DOHH2 (cell line): ENCODE measurements around the gene SUOX.

Experiments
- H3F3A ChIP-seq: fragments of 200-600 bp; sonication (generic), shearing (Covaris generic); 2 replicates; pipeline ENCODE4 v1.6.0; 2016; ENCODE audit warnings: antibody characterized with exemption, mild to moderate bottlenecking; ENCODE audit not compliant: control insufficient read depth, insufficient read depth
- H3K27ac ChIP-seq: fragments of 200-600 bp; sonication (generic); 2 replicates; pipeline ENCODE4 v1.5.1; 2014; ENCODE audit warnings: low read depth, mild to moderate bottlenecking, low read length, moderate library complexity
- H3K27me3 ChIP-seq: fragments of 200-600 bp; sonication (generic); 2 replicates; pipeline ENCODE4 v1.6.1; 2014; ENCODE audit warnings: mild to moderate bottlenecking, low read length, mixed read lengths; ENCODE audit not compliant: control insufficient read depth
- H3K36me3 ChIP-seq: fragments of 200-600 bp; sonication (generic); 2 replicates; pipeline ENCODE4 v1.6.1; 2014; ENCODE audit warnings: mild to moderate bottlenecking, low read length, moderate library complexity, mixed read lengths; ENCODE audit not compliant: control insufficient read depth
- H3K4me1 ChIP-seq: fragments of 200-600 bp; sonication (generic); 2 replicates; pipeline ENCODE4 v1.6.1; 2014; ENCODE audit warnings: mild to moderate bottlenecking, low read length, mixed read lengths; ENCODE audit not compliant: control insufficient read depth
- H3K4me2 ChIP-seq: fragments of 200-600 bp; sonication (generic); 2 replicates; pipeline ENCODE4 v1.6.0; 2014; ENCODE audit warnings: mild to moderate bottlenecking, low read length, moderate library complexity
- H3K4me3 ChIP-seq: fragments of 200-600 bp; sonication (generic); 2 replicates; pipeline ENCODE4 v1.5.1; 2014; ENCODE audit warnings: mild to moderate bottlenecking, low read length, mixed read lengths
- H3K79me2 ChIP-seq: fragments of 200-600 bp; sonication (generic); 2 replicates; pipeline ENCODE4 v1.6.1; 2014; ENCODE audit warnings: mild to moderate bottlenecking, low read length, mixed read lengths; ENCODE audit not compliant: control insufficient read depth
- H3K9me2 ChIP-seq: fragments of 200-600 bp; sonication (generic); replicated peaks from 2 replicates; pipeline ENCODE4 v1.6.1; 2014; ENCODE audit warnings: mild to moderate bottlenecking, low read length, mixed read lengths; ENCODE audit not compliant: control insufficient read depth
- H3K9me3 ChIP-seq: fragments of 200-600 bp; sonication (generic); 2 replicates; pipeline ENCODE4 v1.6.1; 2014; ENCODE audit warnings: antibody characterized with exemption, low read length, mixed read lengths; ENCODE audit not compliant: control insufficient read depth, insufficient read depth
- H4K20me1 ChIP-seq: fragments of 200-600 bp; sonication (generic); 2 replicates; pipeline ENCODE4 v1.6.0; 2014; ENCODE audit warnings: low read depth, mild to moderate bottlenecking, antibody characterized with exemption, low read length, moderate library complexity; ENCODE audit not compliant: control insufficient read depth, insufficient read depth
- EZH2phosphoT487 ChIP-seq: fragments of 200-600 bp; sonication (generic); IDR thresholded peaks from 2 replicates; pipeline ENCODE4 v1.6.1; 2017; ENCODE audit warnings: borderline replicate concordance, mild to moderate bottlenecking, antibody characterized with exemption, low read length, moderate library complexity, mixed read lengths
- TF ChIP-seq, protein P1 (sequence below): fragments of 200-600 bp; sonication (generic); IDR thresholded peaks from one replicate; pipeline ENCODE4 v1.5.1; 2014; ENCODE audit warnings: antibody characterized with exemption, mild to moderate bottlenecking, low read depth, low read length; ENCODE audit not compliant: poor library complexity, severe bottlenecking

The SUOX gene

GRCh38 chr12:55972911-55973598, 24.0 kb upstream of the SUOX start:
- peaks cover 55% of the 10 kb centered on the region for H3K36me3 ChIP-seq
- H3K79me2 ChIP-seq = peaks cover 41% of the 10 kb centered on the region
- peak overlapping the region; percentile 53 for H3K27ac ChIP-seq
- TF ChIP-seq, protein P1, sequence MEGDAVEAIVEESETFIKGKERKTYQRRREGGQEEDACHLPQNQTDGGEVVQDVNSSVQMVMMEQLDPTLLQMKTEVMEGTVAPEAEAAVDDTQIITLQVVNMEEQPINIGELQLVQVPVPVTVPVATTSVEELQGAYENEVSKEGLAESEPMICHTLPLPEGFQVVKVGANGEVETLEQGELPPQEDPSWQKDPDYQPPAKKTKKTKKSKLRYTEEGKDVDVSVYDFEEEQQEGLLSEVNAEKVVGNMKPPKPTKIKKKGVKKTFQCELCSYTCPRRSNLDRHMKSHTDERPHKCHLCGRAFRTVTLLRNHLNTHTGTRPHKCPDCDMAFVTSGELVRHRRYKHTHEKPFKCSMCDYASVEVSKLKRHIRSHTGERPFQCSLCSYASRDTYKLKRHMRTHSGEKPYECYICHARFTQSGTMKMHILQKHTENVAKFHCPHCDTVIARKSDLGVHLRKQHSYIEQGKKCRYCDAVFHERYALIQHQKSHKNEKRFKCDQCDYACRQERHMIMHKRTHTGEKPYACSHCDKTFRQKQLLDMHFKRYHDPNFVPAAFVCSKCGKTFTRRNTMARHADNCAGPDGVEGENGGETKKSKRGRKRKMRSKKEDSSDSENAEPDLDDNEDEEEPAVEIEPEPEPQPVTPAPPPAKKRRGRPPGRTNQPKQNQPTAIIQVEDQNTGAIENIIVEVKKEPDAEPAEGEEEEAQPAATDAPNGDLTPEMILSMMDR = no peak
- no peak for TF ChIP-seq EZH2phosphoT487
- H3K9me2 ChIP-seq = no peaks in the 10 kb centered on the region
- H3K4me1 ChIP-seq = peaks cover 28% of the 10 kb centered on the region
- H4K20me1 ChIP-seq = no peaks in the 10 kb centered on the region; the same call in 1 of the 2 replicates
- no peaks in the 10 kb centered on the region for H3K9me3 ChIP-seq
- H3K4me2 ChIP-seq = peak overlapping the region; percentile 88
- H3K4me3 ChIP-seq = peak overlapping the region; percentile 88
- no peaks in the 10 kb centered on the region for H3K27me3 ChIP-seq
- peaks cover 8% of the 10 kb centered on the region; the same call in 1 of the 2 replicates for H3F3A ChIP-seq

DNA sequence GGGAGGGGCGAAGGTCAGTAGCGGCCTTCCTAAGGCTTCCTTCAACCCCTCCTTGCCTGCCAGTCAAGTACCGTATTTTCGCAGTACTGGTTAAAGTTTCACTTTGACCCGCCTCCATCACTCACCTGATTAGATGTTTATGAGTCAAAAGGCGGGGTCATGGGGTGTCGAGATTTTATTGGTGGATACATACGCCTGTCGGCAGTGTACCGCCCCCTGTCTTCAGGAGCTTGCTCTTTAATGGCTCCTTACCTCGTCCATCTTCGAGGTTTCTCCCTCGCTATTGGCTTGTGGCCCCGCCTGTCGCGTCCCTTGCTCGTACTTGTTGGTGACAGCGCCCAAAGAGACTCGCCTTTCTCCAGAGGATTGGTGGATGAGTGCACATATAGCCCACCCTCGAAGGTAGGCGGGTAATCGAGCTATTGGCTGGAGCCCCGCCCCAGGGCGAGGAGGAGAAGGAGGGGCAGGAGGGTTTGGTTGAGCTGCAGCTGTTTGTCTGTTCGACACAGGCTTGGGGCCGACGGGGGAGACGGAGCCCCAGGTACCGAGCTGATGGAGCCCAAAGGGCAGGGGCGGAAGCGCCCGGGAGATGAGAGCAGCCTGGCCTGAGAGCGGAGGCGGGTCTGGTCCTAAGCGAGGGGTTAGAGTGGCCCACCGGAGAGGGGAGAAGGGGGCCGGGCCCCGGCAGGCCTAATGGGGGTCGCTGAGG, 23.3 kb upstream of the SUOX start, which contains the start of gene RAB5B:
Gene RAB5B (plus strand): TSS at position 480 of the 709 bp plus-strand sequence. CDS start 12,883 bp downstream, outside the sequence.
- H3K9me2 ChIP-seq = no peaks in the 10 kb centered on the region
- H3K79me2 ChIP-seq = peaks cover 36% of the 10 kb centered on the region
- peaks cover 48% of the 10 kb centered on the region for H3K36me3 ChIP-seq
- TF ChIP-seq, protein P1 = no peak
- TF ChIP-seq EZH2phosphoT487 = no peak
- H4K20me1 ChIP-seq = no peaks in the 10 kb centered on the region; the same call in 1 of the 2 replicates
- peak within 1 kb of the TSS; percentile 89 for H3K4me3 ChIP-seq
- H3K4me2 ChIP-seq = peak within 1 kb of the TSS; percentile 88
- H3K27me3 ChIP-seq = no peaks in the 10 kb centered on the region
- peaks cover 22% of the 10 kb centered on the region for H3K4me1 ChIP-seq
- H3K9me3 ChIP-seq = no peaks in the 10 kb centered on the region
- H3K27ac ChIP-seq = peak within 1 kb of the TSS; percentile 62
- H3F3A ChIP-seq = peaks cover 8% of the 10 kb centered on the region; the same call in 1 of the 2 replicates

- no peaks in the 10 kb centered on the region; the same call in 1 of the 2 replicates for H4K20me1 ChIP-seq
- no peaks in the 10 kb centered on the region for H3K9me3 ChIP-seq
- peaks cover 43% of the 10 kb centered on the region for H3K36me3 ChIP-seq
- no peaks in the 10 kb centered on the region for H3K27me3 ChIP-seq
- TF ChIP-seq, protein P1 = no peak
- no peak for TF ChIP-seq EZH2phosphoT487
- peak overlapping the region; percentile 62 for H3K27ac ChIP-seq
- peak overlapping the region; percentile 89 for H3K4me3 ChIP-seq
- H3K4me1 ChIP-seq = peaks cover 22% of the 10 kb centered on the region
- peaks cover 36% of the 10 kb centered on the region for H3K79me2 ChIP-seq
- H3F3A ChIP-seq = peaks cover 8% of the 10 kb centered on the region; the same call in 1 of the 2 replicates
- peak overlapping the region; percentile 76 for H3K4me2 ChIP-seq
- no peaks in the 10 kb centered on the region for H3K9me2 ChIP-seq
Measured at GRCh38 chr12:55974308-55974730, 22.8 kb upstream of the SUOX start.
